Measurements from ENCODE around the gene ATG13. TPM values are rescaled to one million over a fixed set of nuclear protein-coding genes. Genes with fewer than 3 reads are reported as not detected.

ATG13 gene
- total RNA-seq, 3 donors from 2014 or later, result 84.2 to 113 (median 87.5) TPM

DNA sequence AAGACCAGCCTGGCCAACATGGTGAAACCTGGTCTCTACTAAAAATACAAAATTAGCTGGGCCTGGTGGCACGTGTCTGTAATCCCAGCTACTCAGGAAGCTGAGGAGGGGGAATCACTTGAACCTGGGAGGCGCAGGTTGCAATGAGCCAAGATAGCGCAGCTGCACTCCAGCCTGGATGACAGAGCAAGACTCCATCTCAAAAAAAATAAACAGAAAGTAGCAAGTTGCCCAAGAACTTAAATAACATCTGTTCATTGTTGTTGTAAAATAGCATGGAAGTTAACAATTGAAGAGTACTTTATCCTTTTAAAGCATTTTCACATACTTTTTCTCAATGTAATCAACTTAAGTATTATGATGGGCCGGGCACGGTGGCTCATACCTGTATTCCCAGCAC, 29.2 kb upstream of the ATG13 start:
- Histone ChIP-seq H3K9me3 (no peaks in the 10 kb centered on the region), H3K4me1 (peaks cover 0 to 11% of the 10 kb centered on the region in 2 donors), H3K27me3 (no peaks in the 10 kb centered on the region), H3K36me3 (no peaks in the 10 kb centered on the region), H3K27ac (no peak overlapping the region), H3K4me3 (no peak overlapping the region)
- intact Hi-C loops (cut with DNase I; ENCODE audit: low total_unique reads), result no loop called here
- DNase-seq (ENCODE audit: low spot score in 2 of 2), result no peak
- TF ChIP-seq POLR2A (IDR thresholded peaks at IDR 0.05) (no peak), POLR2AphosphoS5 (IDR thresholded peaks at IDR 0.05) (no peak), CTCF (IDR thresholded peaks at IDR 0.05) (no peak)

GRCh38 chr11:46588915-46589314, 28.4 kb upstream of the ATG13 start:
- no peaks in the 10 kb centered on the region for H3K9me3 ChIP-seq
- no peak overlapping the region for H3K4me3 ChIP-seq
- H3K36me3 ChIP-seq, result no peaks in the 10 kb centered on the region
- no peak overlapping the region for H3K27ac ChIP-seq
- H3K4me1 ChIP-seq, result peaks cover 0 to 11% of the 10 kb centered on the region in 2 donors
- TF ChIP-seq POLR2AphosphoS5 (IDR thresholded peaks at IDR 0.05) (no peak), CTCF (IDR thresholded peaks at IDR 0.05) (no peak), POLR2A (IDR thresholded peaks at IDR 0.05) (no peak)
- DNase-seq (ENCODE audit: low spot score in 2 of 2), result no peak
- intact Hi-C loops (cut with DNase I; ENCODE audit: low total_unique reads), result no loop called here
- H3K27me3 ChIP-seq, result no peaks in the 10 kb centered on the region

GRCh38 chr11:46590740-46591605, 26.4 kb upstream of the ATG13 start:
- peak overlapping the region in 2 of 3 donors; percentile 5 to 29 for H3K4me3 ChIP-seq
- DNase-seq (ENCODE audit: low spot score in 2 of 2), result no peak
- intact Hi-C loops (cut with DNase I; ENCODE audit: low total_unique reads), result no loop called here
- peak overlapping the region in 1 of 2 donors; percentile 41 for H3K27ac ChIP-seq
- no peaks in the 10 kb centered on the region for H3K27me3 ChIP-seq
- H3K9me3 ChIP-seq, result no peaks in the 10 kb centered on the region
- peaks cover 0 to 11% of the 10 kb centered on the region in 2 donors for H3K4me1 ChIP-seq
- H3K36me3 ChIP-seq, result no peaks in the 10 kb centered on the region
- TF ChIP-seq POLR2A (IDR thresholded peaks at IDR 0.05) (no peak), POLR2AphosphoS5 (IDR thresholded peaks at IDR 0.05) (no peak), CTCF (IDR thresholded peaks at IDR 0.05) (no peak)

DNA sequence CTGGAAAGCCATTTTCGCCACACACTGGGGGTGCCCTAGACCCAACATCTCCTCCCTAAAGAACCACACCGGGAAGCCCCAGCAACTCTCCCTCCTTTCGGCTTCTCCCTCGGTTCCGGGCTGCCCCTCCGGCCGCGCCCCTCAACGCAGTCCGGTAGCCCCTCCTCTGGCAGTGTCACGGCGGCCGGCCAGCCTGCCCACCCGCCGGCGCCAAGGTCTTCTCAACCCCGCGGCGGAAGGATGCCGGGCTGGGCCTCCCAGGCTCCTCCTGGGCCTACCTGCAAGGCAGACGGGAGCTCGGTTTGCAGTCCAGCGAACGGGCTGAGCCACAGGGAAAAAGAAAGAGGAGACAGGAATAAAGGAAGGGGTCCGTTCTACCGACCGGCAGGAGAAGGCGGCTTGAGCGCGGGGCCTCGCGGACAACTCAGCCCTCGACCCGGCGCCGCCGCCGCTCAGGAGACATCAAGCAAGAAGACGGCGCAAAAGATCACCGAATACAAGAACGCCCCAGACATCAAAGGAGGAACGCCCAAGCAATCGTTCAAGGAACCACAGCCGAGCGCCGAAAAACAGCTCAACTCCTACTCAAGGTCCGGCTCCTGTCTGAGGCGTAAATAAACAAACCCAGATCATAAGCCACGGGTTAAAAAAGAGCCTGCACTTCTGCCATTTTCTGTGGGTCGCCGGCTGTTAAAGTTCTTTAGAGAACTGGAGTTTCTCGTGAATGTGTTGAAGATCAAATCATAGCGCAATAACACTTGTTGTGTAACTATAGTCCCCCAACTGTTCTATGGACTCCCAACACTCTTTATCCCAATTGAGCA, 23.6 kb upstream of the ATG13 start, which contains the start of gene AMBRA1:
Gene AMBRA1, minus strand, starts transcription at position 474 of the 824 bp plus-strand sequence. CDS start 45,643 bp downstream, outside the sequence.
- Histone ChIP-seq H3K36me3 (no peaks in the 10 kb centered on the region), H3K4me3 (peak within 1 kb of the TSS; percentile 79 to 94 (median 79)), H3K4me1 (peaks cover 0 to 11% of the 10 kb centered on the region in 2 donors), H3K27ac (peak within 1 kb of the TSS; percentile 85 to 92), H3K27me3 (no peaks in the 10 kb centered on the region), H3K9me3 (no peaks in the 10 kb centered on the region)
- intact Hi-C loops (cut with DNase I; ENCODE audit: low total_unique reads), result no loop called here
- TF ChIP-seq POLR2AphosphoS5 (IDR thresholded peaks at IDR 0.05) (peak; percentile 60 to 78 (median 69)), CTCF (IDR thresholded peaks at IDR 0.05) (no peak), POLR2A (IDR thresholded peaks at IDR 0.05) (peak; percentile 20)
- peak; percentile 82 to 85 for DNase-seq (ENCODE audit: low spot score in 2 of 2)
